HG03045 (cell line): ENCODE data around the gene S100PBP.

Experiments used
- ATAC-seq: cut with Tn5 transposase; IDR thresholded peaks from one replicate; pipeline ENCODE4 v1.9.1; 2021; ENCODE audit warnings: mild to moderate bottlenecking, moderate library complexity; ENCODE audit not compliant: unreplicated experiment

S100PBP gene

DNA sequence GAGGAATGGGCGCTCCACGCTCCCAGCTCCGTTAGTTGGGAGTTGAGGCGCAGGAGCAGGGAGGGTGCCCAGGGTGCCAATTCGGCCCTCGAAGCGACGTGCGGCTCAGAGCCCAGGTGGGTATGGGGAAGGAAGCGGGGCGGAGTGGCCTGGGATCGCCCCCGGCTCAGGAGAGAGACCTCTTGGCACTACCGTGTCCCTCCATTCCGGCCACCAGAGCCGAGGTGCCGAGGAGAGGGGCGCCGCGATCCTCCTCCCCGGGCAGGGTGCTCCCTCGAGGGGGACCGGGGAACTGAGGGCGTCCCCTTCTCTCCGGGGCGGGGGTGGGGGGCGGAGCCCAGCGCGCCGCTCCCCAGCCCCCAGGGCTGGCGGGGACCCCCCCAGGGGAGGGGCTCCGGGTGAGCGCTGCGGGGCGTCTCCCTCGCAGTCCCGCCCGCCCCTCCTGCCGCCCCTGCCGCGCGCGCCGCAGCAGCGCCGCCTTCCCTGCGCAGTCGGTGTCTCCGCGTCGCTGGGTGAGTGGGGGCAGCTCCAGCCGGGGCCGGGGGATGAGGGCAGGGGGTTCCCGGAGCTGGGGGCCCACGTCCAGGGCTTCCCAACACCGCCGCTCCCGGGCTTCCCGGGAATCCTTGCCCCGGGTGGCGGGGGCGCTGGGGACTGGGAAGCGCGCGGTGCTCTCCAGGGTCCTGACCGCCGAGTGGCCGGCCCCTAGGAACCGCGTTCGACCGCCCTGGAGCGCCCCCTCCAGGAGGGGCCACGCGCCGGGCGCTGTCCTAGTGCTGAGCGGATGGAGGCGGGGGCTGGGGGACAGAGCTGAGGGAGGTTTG lies 68.8 kb downstream of the S100PBP start, which contains the start of gene HPCA:
TSS of gene HPCA (plus strand) at position 488 of the 824 bp plus-strand sequence. CDS start 2,408 bp downstream, outside the sequence.
- no peak for ATAC-seq

DNA sequence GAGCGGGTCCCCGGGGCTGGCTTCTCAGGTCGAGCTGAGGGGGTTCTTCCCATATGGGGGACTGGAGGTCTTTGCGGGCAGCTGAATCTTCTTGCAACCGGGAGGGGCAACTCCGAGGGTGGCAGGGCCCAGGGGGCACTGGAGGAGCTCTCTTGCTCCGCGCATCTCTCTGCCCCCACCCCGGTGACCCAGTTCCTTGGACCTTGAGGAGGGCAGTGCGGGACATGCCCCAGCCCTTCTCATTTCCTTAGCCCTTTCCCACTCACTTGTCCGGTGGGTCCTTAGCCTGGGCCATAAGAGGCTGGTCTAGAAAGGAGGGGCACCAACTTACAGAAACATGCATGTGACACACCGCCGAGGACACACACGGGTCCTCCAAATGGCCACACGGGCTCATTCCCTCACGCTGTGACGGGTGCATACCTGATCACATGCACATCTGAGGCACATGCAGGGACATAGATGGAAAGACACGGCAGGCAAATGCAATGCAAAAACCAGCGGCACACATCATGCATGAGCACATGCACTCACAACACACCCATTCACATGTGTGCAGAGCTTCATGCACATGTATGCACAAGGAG lies 69.5 kb downstream of the S100PBP start:
- ATAC-seq: no peak

DNA sequence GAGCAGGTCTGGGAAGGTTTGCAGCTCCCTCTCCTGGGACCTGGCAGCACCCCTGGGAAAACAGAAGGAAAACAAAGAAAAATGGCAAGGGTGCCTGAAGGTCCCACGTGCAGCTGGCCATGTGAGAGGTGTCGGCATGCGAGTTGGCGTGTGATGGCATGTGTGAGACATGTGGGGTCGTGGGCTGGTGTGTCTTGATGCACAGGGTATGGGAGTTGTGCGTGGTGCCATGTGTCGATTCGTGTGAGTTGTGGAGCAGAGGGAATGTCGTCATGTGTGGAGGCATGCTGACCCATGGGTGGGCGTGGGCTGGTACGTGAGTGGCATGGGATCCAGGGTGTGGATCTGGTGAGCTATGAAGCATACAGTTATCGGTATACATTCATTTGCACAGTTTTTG lies 70.2 kb downstream of the S100PBP start:
- ATAC-seq: no peak

DNA sequence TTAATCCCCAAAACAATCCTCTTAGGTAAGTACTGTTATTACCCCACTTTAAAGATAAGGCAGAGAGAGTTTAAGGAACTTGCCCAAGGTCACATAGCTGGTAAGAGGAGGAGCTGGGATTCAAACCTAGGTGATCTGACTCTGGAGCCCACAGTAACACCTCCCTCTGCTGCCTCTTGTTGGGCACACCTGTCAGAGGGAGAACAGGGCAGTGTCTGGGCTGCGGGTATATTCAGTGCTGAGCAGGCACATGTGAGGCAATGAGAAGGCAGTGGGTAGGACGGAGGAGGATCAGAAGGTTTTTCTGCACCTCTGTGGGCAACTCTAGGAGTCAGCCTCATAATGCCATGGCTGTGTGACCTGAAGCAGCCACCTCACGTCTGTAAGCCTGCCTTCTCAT lies 70.7 kb downstream of the S100PBP start:
- ATAC-seq: no peak

DNA sequence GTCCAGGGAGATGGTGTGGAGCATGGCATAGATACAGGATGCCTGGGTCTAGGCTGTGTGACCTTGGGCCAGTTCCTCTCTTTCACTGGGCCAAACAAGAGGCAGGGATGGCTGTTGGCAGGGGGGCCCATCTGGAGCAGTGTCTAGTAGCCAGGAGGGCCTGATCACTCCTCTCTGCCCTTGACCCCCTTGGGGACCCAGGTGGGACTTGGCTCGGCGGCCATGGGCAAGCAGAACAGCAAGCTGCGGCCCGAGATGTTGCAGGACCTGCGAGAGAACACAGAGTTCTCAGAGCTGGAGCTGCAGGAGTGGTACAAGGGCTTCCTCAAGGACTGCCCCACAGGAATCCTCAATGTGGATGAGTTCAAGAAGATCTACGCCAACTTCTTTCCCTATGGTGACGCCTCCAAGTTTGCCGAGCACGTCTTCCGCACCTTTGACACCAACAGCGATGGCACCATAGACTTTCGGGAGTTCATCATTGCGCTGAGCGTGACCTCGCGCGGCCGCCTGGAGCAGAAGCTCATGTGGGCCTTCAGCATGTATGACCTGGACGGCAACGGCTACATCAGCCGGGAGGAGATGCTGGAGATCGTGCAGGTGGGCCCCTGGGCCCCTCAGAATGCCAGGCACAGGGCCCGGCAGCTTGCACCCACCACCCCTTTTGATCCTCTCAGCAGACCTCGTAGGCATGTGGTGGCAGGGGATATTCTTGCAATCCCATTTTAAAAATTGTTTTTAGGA lies 71.4 kb downstream of the S100PBP start:
- no peak for ATAC-seq

DNA sequence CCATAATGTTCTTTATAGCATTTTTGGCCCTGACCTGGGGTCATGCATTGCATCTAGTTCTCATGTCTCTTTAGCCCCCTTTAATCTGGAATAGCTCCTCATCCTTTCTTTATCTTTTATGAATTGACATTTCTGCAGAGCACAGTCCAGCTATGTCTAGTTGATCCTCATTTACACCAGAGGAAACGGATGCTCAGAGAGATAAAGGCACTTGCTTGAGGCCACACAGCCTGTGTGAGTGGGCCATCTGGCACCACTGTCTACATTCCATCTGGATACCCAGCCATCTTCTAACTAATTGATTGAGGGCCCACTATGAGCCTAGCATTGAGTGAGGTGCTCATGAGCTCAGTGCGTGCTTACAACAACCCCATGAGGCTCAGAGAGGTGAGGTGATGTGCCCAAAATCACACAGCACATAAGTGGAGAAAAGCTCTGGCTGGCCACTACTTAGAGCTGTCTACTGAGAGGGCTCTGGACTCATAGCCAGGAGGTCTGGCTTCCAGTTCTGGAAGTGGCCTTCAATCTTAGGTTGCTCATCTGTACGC lies 72.4 kb downstream of the S100PBP start:
- ATAC-seq: no peak

DNA sequence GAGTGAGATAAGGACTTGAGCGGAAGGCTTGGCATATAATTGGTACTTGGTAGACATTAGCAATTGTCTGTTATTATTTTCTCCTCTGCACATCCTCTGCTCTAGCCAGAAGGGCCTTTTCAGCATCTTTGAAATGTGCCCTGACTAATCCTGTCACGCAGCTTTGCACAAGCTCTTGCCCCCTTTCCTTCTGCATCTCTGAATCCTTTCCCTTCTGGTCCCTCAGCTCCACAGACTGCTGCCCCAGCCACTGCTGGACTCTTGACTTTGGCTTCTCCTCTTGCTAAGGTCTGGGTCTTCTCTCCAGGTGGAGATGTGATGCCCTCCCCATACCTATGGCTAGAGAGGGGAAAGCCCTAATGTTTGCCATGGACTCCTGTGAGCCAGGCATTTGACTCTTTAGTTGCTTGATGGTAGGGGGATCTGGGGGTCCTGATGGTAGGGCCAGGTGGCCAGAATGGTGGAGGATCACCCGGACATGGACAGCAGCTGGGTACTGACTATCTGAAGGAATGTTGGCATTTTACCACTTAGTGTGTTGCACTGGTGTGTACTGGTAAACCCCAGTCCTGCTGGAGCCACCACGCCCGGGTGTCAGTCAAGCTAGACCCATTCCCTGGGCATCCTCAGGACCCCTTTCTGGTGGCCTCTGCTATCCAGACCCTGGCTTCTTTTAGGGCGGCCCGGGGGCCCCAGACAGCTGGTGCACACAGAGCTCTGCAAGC lies 73.2 kb downstream of the S100PBP start:
- ATAC-seq: no peak

DNA sequence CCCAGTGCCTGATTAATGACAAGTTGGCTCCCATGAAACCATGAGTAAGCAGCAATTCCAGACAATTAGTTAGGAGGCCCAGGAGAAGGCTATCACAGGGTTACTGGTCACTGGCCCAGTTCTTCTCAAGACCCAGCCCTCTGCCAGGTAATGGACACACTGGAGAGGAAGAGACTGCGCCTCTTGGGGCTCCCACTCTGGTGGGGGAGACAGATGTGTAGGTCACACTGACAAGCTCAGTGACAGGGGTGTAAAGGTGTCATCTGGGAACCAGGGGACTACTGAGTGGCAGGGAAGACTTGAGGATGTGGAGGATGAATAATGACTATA lies 73.8 kb downstream of the S100PBP start:
- no peak for ATAC-seq

DNA sequence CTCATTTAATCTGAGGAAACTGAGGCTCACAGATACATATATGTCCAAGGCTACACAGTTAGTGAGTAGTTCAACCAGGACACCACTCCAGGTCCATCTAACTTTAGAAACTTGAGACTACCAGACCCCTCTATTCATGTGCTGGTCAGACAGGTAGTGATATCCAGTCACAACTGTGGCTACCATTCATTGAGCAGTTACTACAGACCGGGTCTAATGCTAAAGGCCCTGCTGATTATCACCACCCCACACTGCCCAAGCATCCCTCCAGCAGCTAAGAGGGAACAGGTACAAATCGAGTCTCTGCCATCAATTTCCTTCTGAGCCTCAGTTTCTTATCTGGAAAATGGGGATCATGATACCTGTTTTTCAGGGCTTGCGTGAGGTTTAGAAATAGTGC lies 74.2 kb downstream of the S100PBP start:
- ATAC-seq: no peak

DNA sequence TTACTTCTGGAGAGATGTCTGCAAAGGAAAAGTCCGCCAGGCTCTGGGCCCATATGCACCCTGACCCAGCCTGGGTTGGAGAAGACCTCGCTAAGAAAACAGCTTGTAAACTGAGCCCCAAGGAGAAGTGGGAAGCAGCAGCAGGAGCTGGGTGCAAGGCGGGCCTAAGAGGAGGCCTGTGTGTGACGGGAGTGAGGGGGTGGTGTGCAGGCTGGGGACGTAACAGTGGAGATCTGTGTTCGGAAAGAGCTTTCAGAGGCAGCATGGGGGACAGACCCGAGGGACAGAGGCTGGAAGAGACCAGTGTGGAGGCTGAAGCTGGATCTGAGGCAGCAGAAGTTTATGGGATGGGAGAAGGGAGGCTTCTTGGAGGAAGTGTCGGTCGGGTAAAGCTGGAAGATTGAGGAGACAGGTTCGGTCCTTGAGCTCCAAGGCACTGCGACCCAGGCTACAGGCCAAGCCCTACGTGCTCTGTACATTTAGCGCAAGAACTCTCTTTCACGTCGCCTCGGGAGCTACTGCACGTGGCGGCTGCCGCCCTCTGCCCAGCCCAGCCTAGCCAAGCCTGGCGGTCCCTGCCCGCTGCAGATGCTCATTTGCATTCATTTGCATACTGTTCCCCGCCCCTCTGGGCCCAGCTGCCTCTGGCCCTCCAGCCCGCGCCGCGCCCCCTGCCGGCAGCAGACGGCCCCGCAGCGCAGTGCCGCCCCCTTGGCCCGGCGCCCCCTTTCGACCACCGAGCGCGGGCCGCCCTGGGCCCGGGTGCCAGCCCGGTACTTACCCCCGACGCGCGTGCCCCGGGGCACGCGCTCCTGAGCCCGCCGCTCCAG lies 75.1 kb downstream of the S100PBP start:
- ATAC-seq: no peak

DNA sequence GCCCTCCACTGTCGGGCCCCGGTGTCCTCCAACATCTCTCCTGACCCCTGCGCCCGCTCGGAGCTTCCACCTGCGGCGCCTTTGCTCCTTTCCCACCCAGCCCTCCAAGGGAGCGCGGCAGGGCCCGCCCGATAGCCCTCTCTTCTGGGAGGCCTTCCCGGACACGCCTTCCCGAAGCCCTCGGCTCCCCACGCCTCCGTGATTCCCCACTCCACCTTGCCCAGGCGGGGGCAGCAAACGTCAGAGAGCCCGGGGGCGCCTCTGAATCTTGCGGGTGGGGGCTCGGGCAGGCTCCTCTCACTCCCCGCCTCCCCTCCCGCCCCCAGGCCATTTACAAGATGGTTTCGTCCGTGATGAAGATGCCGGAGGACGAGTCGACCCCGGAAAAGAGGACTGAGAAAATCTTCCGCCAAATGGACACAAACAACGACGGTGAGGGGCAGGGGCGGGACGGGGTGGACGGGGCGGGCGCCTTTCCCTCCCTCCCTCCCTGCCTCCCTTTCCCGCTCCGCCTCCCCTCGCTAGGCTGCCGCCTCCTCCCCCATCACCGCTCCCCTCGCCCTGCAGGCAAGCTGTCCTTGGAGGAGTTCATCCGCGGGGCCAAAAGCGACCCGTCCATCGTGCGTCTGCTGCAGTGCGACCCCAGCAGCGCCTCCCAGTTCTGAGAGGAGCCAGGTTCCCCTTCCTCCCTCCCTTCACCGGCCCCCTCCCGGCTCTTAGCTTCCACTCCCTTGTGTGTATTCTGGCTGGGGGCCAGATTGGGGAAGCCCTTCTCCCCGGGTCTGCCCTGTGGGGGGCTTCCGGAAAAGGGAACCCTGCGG lies 76.0 kb downstream of the S100PBP start:
- ATAC-seq: no peak

DNA sequence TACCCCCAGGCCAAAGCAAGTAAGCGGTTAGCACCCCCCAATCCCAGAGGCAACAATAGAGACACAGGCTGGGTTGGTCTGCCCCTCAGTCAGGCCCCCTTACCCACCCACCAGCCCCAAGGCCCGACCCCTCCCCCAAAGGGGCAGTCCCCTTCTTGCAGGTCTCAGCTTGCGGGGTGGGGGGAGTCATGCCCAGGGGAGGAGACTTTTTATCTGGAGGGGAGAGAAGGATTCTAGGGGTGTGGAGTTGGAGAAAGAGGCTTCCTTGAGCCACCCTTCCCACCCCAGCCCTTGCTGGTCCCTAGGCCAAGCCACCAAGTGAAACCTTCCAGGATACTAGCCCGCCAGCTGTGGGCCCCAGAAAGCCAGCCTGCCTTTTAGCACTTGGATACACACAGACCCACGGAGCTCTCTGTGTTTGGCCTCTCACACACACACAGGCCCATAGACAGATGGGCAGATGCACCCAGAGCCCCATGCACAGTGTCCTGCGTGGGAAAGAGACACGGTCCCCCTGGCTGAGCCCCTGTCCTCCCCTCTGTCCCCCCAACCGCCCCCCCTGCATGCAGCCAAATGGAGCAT lies 76.7 kb downstream of the S100PBP start:
- ATAC-seq: no peak

DNA sequence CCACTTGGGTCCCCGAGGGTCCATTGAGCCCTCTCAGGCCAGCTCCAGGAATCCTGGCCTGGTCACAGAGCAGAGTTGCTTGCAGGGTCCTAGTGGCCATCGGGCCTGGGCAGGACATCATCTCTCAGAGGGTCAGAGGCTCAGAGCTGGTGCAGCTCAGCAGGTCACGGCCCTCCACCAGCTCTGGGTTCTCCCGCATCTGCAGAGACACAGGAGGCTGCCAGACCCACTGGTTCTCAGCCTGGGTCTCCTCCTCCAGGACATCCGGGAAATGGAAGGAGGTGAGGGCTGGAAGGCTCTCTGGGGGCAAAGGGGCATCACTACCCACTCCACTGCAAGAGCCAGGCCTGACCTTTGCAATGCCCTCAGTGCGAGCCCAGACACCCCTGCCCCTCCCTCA lies 77.2 kb downstream of the S100PBP start:
- ATAC-seq: no peak

DNA sequence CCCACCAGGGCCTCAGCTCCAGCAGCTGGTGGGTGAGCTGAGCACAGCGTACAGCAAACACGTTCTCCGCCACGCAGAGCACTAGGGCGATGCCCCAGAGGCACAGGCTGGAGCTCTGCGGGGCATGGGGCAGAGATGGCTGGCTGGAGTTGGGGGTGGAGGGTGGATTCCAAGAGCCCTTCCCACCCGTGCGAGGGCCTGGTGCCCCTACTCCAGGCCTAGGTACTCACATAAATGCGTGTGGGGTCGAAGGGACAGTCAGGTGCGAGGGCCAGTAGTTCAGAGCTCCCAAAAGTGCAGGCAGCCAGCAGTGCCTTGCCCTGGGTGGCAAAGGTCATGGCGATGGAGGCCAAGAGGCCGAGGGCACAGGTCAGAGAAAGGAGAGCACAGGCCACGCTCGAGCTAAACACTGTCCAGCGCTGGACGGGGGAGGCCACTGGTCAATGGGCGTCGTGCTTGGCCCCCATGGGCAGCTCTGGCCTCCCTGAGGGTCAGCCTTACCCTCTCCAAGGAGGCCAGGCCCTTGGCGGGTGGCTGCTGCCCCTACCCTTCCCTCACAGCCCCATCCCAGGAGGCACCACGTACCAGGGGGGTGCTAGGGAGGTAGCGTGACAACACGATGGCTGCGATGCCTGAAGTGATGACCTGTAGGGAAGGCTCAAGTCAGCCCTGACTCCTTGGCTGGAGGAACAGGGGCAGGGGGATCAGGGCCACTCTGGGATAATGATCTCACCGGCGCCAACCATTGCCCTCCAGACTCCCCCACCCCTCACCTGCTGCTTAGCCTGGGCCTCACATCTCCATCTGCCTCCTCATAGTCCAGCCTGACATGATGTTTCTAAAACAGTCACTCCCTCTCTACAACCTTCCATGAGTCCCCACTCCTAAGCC lies 78.1 kb downstream of the S100PBP start:
- ATAC-seq: no peak

DNA sequence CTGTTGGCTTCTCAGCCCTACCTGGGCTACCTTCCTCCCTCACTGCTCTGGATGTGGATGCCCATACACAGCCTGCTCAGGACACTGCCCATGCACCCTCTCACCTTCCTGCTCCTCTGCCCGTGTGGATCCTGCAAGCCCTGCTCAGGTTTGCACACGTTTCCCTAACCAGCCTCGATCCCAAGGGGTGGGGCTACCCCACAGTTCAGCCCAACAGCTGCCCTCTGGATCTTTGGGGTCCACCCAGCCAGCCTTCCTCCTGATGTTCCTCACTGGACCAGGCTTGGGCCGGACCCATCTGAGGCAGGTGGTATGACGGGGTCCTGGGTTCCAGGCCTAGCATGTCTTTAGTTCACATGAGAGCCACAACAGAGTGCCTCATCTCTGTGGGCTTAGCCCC lies 79.0 kb downstream of the S100PBP start:
- ATAC-seq: no peak

DNA sequence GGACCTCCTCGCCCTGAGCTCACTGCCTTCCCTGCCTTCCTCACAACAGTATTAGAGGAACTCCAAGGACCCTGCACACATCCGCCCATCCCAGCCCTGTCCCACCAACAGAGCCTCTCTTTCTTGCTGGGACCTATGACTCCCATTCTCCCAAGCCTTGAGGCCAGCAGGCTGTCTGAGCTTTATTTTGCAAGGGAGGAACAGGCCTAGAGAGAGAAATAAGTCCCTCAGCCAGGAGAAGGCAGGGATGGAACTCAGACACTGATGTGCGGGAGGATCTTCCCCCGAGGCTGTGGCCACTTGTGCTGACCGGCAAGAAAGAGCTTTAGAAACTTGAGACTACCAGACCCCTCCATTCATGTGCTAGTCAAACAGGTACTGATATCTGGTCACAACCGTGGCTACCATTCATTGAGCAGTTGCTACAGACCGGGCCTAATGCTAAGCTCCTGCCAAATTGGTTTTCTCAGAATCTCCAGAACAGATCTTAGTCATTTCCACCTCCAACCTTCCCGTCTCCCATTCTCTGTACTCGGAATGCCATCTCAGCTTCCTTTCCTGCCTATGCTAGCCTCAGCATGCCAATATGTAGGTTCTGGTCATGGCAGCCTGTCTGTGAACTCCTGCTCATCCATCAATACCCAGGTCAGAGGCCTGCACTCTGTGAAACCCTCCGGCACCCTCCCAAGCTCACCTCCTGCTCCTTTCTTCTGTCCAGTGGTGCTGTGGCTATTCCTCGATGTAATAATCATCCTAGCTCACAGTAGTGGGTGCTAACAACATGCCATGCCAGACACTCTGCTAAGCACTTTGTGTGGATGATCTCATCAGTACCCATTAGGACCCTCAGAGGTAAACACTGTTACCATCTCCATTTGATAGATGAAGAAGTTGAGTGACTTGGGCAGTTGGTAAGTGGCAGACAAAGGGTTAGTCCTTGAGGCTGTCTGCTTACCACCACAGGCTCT lies 79.9 kb downstream of the S100PBP start:
- no peak for ATAC-seq

DNA sequence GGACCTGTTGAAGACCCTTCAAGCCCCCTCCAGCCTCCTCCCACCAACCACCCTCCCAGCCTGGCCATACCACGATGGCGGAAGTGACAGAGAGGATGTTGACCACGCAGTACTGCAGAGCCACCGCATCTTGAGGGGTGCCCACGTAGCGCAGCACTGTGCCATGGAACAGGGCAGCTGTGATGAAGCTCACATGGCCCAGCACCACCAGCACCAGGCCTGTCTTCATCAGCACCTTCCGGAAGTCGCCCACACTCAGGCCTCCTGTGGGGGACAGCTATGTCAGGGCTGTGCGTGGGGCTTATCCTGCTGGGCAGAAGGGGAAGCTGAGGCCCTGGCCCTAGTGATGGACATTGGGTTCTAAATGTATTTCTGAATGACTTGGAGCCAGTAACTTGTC lies 80.6 kb downstream of the S100PBP start:
- ATAC-seq: no peak
